ENCODE data around the gene MYOM1.
"Not testable (repeated sequence)": the region's sequence is repeated elsewhere in the genome, so short reads cannot be mapped to it uniquely, and the experiment has no call there.

The MYOM1 gene

GRCh38 chr18:3073353-3073752 is 146.4 kb downstream of the MYOM1 start:
- DNase-seq, result not testable (repeated sequence)

- no peak for DNase-seq
These were observed 148.1 kb downstream of the MYOM1 start for GRCh38 chr18:3071676-3072075.

GRCh38 chr18:3069671-3070433 is 149.9 kb downstream of the MYOM1 start:
- no peak for DNase-seq

DNA sequence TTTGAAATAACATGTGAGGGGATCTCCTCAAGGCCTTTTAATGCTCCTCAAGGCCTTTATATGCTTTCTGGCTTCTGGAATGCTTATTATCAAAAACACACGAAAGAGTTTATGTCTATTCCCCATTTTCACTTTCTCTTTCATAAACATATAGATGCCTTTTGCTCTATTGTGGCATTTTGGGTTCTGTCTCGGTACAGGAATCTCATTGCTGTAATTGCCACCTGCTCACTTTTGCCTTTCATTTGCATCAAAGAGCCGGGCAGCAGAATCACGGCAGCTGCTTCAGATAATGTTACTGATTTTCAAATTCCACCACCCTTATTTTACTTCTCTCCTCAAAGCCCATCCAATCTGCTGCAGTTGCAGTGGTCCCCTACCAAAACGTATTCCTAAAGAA is 152.0 kb downstream of the MYOM1 start:
- no peak for DNase-seq

DNA sequence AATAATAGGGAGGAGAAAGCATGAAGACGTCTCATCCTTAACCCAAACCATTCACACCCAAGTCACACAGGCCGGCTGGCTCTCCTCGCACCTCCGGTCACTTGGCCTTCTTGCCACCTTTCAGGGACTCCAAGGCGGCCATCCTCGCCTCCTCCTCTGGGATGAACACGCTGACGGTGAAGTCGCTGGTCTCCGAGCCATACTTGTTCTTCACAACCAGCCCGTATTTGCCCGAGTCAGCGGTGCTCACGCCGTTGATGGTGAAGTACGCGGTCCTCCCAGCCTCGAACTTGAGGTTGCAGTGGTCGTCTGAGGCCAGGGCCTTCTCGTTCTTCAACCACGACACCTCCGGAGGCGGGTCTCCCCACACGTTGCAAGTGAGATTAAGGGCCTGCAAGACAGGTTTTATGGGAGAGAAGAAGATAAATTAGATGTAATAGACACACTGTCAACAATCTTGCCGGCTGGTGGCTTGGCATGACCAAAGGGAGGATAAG is 152.6 kb downstream of the MYOM1 start:
- no peak for DNase-seq

GRCh38 chr18:3066341-3067110 is 153.2 kb downstream of the MYOM1 start:
- no peak for DNase-seq

GRCh38 chr18:3063766-3064165 is 156.0 kb downstream of the MYOM1 start:
- not testable (repeated sequence) for DNase-seq

GRCh38 chr18:3062798-3063680 is 156.7 kb downstream of the MYOM1 start:
- DNase-seq, result peak; percentile 27

- no peak for DNase-seq
These were observed 158.0 kb downstream of the MYOM1 start for GRCh38 chr18:3061581-3062312.

- DNase-seq, result no peak
These were observed 158.8 kb downstream of the MYOM1 start for GRCh38 chr18:3060667-3061580.

- DNase-seq, result no peak
These were observed 160.5 kb downstream of the MYOM1 start for GRCh38 chr18:3059272-3059671.

GRCh38 chr18:3058328-3059191 is 161.2 kb downstream of the MYOM1 start:
- no peak for DNase-seq

DNA sequence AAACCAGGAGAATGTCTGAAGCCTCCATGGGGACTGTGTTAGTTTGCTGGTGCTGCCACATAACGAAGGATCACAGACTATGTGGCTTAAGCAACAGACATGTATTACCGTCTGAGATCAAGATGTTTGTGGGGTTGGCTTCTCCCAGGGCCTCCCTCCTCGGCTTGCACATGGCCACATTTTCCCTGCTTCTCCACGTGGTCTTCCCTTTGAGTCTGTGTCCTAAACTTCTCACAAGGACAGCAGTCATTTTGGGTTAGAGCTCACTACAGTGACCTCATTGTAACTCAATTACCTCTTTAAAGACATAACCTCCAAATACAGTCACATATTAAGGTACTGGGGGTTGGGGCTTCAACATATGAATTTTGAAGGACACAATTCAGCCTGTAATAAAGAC is 162.2 kb downstream of the MYOM1 start:
- DNase-seq, result no peak

- DNase-seq, result no peak
These were observed 163.5 kb downstream of the MYOM1 start for GRCh38 chr18:3056311-3056710.

DNA sequence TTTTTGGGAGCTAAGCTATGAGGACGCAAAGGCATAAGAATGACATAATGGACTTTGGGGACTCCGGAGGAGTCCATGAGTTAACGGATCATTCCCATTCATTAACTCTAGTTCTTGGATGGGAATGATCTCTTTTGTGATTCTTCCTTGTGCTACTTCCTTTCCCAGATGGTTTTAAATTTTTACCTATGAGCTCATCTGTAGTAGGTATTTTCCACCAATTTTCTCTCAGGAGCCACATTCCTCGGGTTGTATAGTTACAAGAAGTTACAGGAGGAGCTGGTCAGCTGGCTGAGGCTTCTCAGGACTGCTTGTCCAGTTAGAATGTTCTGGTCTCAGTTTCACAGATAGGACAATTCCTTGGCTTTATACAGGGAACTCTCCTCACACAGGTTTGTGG is 164.0 kb downstream of the MYOM1 start:
- DNase-seq, result no peak

GRCh38 chr18:3055186-3055728 is 164.5 kb downstream of the MYOM1 start:
- no peak for DNase-seq

- no peak for DNase-seq
These were observed 165.0 kb downstream of the MYOM1 start for GRCh38 chr18:3054780-3055179.

DNA sequence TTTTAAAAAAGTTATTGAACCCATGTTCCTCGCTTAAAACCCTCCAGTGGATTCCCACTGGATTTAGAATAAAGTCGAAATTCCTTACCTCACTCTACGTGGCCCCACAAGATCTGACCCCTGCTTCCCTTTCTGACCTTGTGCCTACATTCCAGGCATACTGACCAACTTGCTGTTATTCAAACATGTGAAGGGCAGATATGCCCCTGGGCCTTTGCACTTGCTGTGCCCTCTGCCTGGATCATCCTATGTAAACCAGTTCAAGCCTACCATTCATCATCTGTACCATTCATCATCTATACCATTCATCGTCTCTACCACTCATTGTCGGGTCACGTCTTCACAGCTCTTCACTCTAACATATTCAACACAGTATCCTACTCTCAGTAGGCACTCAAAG is 165.6 kb downstream of the MYOM1 start:
- no peak for DNase-seq

DNA sequence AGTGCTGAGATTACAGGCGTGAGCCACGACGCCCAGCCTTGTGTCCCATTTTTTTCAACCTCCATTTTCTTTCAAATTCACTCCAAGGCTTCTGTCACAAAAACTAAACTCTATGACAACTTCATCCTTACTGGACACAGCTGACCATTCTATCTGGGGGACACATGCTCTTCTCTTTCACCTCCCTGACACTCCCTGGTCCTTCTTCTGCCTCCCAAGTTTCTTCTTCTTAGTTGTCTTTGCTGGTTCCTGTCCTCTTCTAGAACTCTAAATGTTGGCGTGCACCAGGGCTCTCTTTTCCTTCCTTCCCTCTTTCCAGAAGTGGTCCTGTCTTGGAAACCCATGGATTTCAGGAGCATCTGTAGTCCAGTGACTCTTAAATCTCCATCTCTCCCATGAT is 166.7 kb downstream of the MYOM1 start:
- no peak for DNase-seq

GRCh38 chr18:3052411-3052758 is 167.4 kb downstream of the MYOM1 start:
- no peak for DNase-seq
